ENCODE data around the gene NNT. TPM values are rescaled to one million over a fixed set of nuclear protein-coding genes. Genes with fewer than 3 reads are reported as not detected.

NNT gene
- total RNA-seq, 1 donor from 2014 or later: 80.4 TPM

- Mint-ChIP-seq H3K27ac (no peak overlapping the region), H3K27me3 (no peaks in the 10 kb centered on the region), H3K4me3 (no peak overlapping the region), H3K9me3 (no peaks in the 10 kb centered on the region), H3K4me1 (ENCODE audit: unreplicated experiment) (no peaks in the 10 kb centered on the region), H3K36me3 (peaks cover 25% of the 10 kb centered on the region)
- TF ChIP-seq, protein P1, sequence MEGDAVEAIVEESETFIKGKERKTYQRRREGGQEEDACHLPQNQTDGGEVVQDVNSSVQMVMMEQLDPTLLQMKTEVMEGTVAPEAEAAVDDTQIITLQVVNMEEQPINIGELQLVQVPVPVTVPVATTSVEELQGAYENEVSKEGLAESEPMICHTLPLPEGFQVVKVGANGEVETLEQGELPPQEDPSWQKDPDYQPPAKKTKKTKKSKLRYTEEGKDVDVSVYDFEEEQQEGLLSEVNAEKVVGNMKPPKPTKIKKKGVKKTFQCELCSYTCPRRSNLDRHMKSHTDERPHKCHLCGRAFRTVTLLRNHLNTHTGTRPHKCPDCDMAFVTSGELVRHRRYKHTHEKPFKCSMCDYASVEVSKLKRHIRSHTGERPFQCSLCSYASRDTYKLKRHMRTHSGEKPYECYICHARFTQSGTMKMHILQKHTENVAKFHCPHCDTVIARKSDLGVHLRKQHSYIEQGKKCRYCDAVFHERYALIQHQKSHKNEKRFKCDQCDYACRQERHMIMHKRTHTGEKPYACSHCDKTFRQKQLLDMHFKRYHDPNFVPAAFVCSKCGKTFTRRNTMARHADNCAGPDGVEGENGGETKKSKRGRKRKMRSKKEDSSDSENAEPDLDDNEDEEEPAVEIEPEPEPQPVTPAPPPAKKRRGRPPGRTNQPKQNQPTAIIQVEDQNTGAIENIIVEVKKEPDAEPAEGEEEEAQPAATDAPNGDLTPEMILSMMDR (conservative IDR thresholded peaks at IDR 0.05): no peak
- no peak for DNase-seq (ENCODE audit: extremely low spot score, unreplicated experiment)
These were observed 71.6 kb downstream of the NNT start for GRCh38 chr5:43674536-43674935.

- Mint-ChIP-seq H3K27ac (no peak overlapping the region), H3K27me3 (no peaks in the 10 kb centered on the region), H3K4me1 (ENCODE audit: unreplicated experiment) (no peaks in the 10 kb centered on the region), H3K36me3 (peaks cover 21% of the 10 kb centered on the region), H3K4me3 (no peak overlapping the region), H3K9me3 (no peaks in the 10 kb centered on the region)
- DNase-seq (ENCODE audit: extremely low spot score, unreplicated experiment): no peak
- TF ChIP-seq, protein P1 (conservative IDR thresholded peaks at IDR 0.05): no peak
These were observed 72.4 kb downstream of the NNT start for GRCh38 chr5:43675357-43675756.

DNA sequence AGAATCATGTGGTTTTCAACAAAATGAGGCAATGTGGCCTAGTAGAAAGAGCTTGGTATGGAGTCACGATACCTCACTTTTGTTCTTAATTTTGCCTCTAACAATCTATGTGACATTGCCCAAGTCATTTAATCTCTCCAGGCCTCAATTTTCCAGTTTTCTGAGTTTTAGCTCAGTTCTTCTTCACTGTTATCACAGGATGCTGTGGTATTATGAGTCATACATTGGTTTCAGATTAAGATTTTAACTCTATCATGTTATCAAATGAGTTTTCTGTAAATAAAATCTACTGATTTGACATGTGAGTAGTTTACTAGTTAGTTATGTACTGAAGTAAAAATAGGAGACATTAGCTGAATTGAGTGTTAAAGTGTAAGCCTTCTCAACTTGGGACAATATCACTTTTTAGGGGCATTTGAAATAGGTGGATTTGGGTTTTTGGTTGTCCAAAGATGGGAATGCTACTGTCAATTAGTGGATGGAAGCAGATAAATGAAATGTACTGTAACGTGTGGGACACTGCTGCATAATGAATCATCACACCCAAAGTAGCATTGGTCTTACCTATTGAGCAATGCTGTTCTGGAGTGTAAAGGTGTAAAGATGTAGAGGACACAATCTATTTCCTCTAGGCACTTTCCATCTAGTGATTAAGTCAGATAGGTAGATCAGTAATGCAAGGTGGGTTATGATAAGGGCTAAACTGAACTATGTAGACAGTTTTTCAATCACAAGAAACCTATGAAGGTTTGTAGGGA lies 73.3 kb downstream of the NNT start:
- Mint-ChIP-seq H3K9me3 (no peaks in the 10 kb centered on the region), H3K36me3 (peaks cover 18% of the 10 kb centered on the region), H3K4me3 (no peak overlapping the region), H3K27ac (no peak overlapping the region), H3K4me1 (ENCODE audit: unreplicated experiment) (no peaks in the 10 kb centered on the region), H3K27me3 (no peaks in the 10 kb centered on the region)
- TF ChIP-seq, protein P1 (conservative IDR thresholded peaks at IDR 0.05): no peak
- DNase-seq (ENCODE audit: extremely low spot score, unreplicated experiment): no peak

- Mint-ChIP-seq H3K36me3 (peaks cover 14% of the 10 kb centered on the region), H3K27ac (no peak overlapping the region), H3K27me3 (no peaks in the 10 kb centered on the region), H3K9me3 (no peaks in the 10 kb centered on the region), H3K4me3 (no peak overlapping the region), H3K4me1 (ENCODE audit: unreplicated experiment) (no peaks in the 10 kb centered on the region)
- TF ChIP-seq, protein P1 (conservative IDR thresholded peaks at IDR 0.05): no peak
- no peak for DNase-seq (ENCODE audit: extremely low spot score, unreplicated experiment)
These were observed 74.3 kb downstream of the NNT start for GRCh38 chr5:43677253-43677652.

GRCh38 chr5:43679214-43679613 lies 76.2 kb downstream of the NNT start:
- peaks cover 11% of the 10 kb centered on the region for H3K36me3 Mint-ChIP-seq
- H3K9me3 Mint-ChIP-seq: no peaks in the 10 kb centered on the region
- no peak overlapping the region for H3K4me3 Mint-ChIP-seq
- no peaks in the 10 kb centered on the region for H3K27me3 Mint-ChIP-seq
- TF ChIP-seq, protein P1 (conservative IDR thresholded peaks at IDR 0.05): no peak
- no peak overlapping the region for H3K27ac Mint-ChIP-seq
- H3K4me1 Mint-ChIP-seq (ENCODE audit: unreplicated experiment): no peaks in the 10 kb centered on the region
- DNase-seq (ENCODE audit: extremely low spot score, unreplicated experiment): no peak

All from type B pancreatic cell (in vitro differentiated cells).